HepG2 (cell line): Measurements from ENCODE around the gene GLTPD2. TPM values are rescaled to one million over a fixed set of nuclear protein-coding genes. Genes with fewer than 3 reads are reported as not detected.
A peak's percentile ranks its signal among the peaks of the same experiment; 100 is the strongest.

Experiments used
- ADNP ChIP-seq: sonication (generic); formaldehyde crosslinking; IDR thresholded peaks from 2 replicates; pipeline ENCODE4 v1.4.0; 2020; ENCODE audit warnings: missing genetic modification reagents
- ARNT2 ChIP-seq: sonication (generic); formaldehyde crosslinking; IDR thresholded peaks from 2 replicates; pipeline ENCODE4 v1.8.0; 2022; ENCODE audit warnings: mild to moderate bottlenecking, low read depth, missing genetic modification reagents, moderate library complexity
- CBX1 ChIP-seq: IDR thresholded peaks from one replicate; pipeline ENCODE4 v1.6.1; 2016; ENCODE audit warnings: antibody characterized with exemption, low read depth
- CREB3 ChIP-seq: sonication (generic); formaldehyde crosslinking; IDR thresholded peaks from 2 replicates; pipeline ENCODE4 v1.5.0; 2020; ENCODE audit warnings: missing genetic modification reagents
- EHMT2 ChIP-seq: fragments of 200-600 bp; sonication (generic); IDR thresholded peaks from 2 replicates; pipeline ENCODE4 v1.7.0; 2017; ENCODE audit warnings: antibody characterized with exemption, low read depth, low read length, borderline replicate concordance
- GATA4 ChIP-seq: sonication (generic); IDR thresholded peaks from 2 replicates; pipeline ENCODE4 v1.6.1; 2016; ENCODE audit warnings: antibody characterized with exemption, low read depth, borderline replicate concordance
- LRRFIP1 ChIP-seq: sonication (generic); formaldehyde crosslinking; conservative IDR thresholded peaks from 2 replicates; pipeline ENCODE4 v1.4.0; 2020; ENCODE audit warnings: missing genetic modification reagents
- MTA3 ChIP-seq: sonication (generic); formaldehyde crosslinking; IDR thresholded peaks from 2 replicates; pipeline ENCODE4 v1.4.0; 2020; ENCODE audit warnings: missing genetic modification reagents
- NCOR1 ChIP-seq: fragments of 200-600 bp; sonication (generic); IDR thresholded peaks from 2 replicates; pipeline ENCODE4 v1.7.0; 2017; ENCODE audit warnings: antibody characterized with exemption, low read length, borderline replicate concordance
- NFIB ChIP-seq: sonication (generic); formaldehyde crosslinking; IDR thresholded peaks from 2 replicates; pipeline ENCODE4 v1.9.0; 2021; ENCODE audit warnings: missing genetic modification reagents, mild to moderate bottlenecking, borderline replicate concordance
- PCBP1 ChIP-seq: fragments of 200-400 bp; formaldehyde crosslinking; IDR thresholded peaks from 2 replicates; pipeline ENCODE4 v1.6.1; 2017; ENCODE audit warnings: mild to moderate bottlenecking, low read depth, low read length, borderline replicate concordance
- PHF8 ChIP-seq: sonication (generic); formaldehyde crosslinking; IDR thresholded peaks from 2 replicates; pipeline ENCODE4 v1.5.0; 2020; ENCODE audit warnings: missing genetic modification reagents
- ZEB1 ChIP-seq: IDR thresholded peaks from 2 replicates; pipeline ENCODE4 v1.6.1; 2012; ENCODE audit warnings: mild to moderate bottlenecking, low read depth, inconsistent platforms; ENCODE audit not compliant: insufficient replicate concordance
- ZFP36 ChIP-seq: fragments of 150-350 bp; IDR thresholded peaks from 2 replicates; pipeline ENCODE4 v1.6.1; 2018; ENCODE audit warnings: borderline replicate concordance, low read length, low read depth; ENCODE audit not compliant: partially characterized antibody
- ZNF646 ChIP-seq: sonication (generic); formaldehyde crosslinking; IDR thresholded peaks from 2 replicates; pipeline ENCODE4 v1.9.0; 2021; ENCODE audit warnings: mild to moderate bottlenecking, missing genetic modification reagents
- polyA plus RNA-seq, 8 experiments: library from polyadenylated mRNA; depleted of rRNA in 3 of 8; stranded (reverse) in 7 of 8; unstranded in 1 of 8; fragments of >200 nt; fragmentation: Illumina TruSeq in 4 of 8; extraction: Trizol in 4 of 8; gene quantifications; 2 replicates each; pipeline versions ENCODE4 v1.2.1 to v1.2.3, GENCODE V29; 2011 to 2016; ENCODE audit warnings: low read depth in 4 of 8, missing spikeins in 1 of 8, mixed read lengths in 1 of 8; ENCODE audit not compliant: insufficient read depth in 1 of 8
- total RNA-seq, 5 experiments: library from RNA; depleted of rRNA; stranded (reverse); fragments of >200 nt; fragmentation: Illumina TruSeq; extraction: Trizol; gene quantifications; 2 replicates each; pipeline ENCODE4 v1.2.3, GENCODE V29; 2016; ENCODE audit warnings: low read depth in 1 of 5
- TF ChIP-seq, protein P1 (sequence below): sonication (generic); formaldehyde crosslinking; IDR thresholded peaks from 2 replicates; pipeline ENCODE4 v1.5.1; 2020; ENCODE audit warnings: missing genetic modification reagents, mild to moderate bottlenecking, borderline replicate concordance

GLTPD2 gene
- total and polyA plus RNA-seq, 2 of the 13 experiments (the other 11 are each of a cell fraction or from before 2014, with no cell fraction given): 7.5 to 12.9 TPM

GRCh38 chr17:4788159-4788806 is 481 bp upstream of the GLTPD2 start (continued):
- peak; percentile 19 for TF ChIP-seq NCOR1
- TF ChIP-seq EHMT2: 0 out of 2 replicates have a peak, but pooled peaks have one; percentile 27
- TF ChIP-seq CREB3 (CRISPR knock-in tag): 0 out of 2 replicates have a peak, but pooled peaks have one; percentile 44
- no peak for TF ChIP-seq PHF8 (CRISPR knock-in tag)
- TF ChIP-seq LRRFIP1 (CRISPR knock-in tag): no peak
- no peak for TF ChIP-seq PCBP1
- TF ChIP-seq ZNF646: no peak
- TF ChIP-seq MTA3: no peak
- no peak for TF ChIP-seq CBX1
- TF ChIP-seq NFIB: no peak
- peak; percentile 8; the same call in 1 of the 2 replicates for TF ChIP-seq GATA4
- TF ChIP-seq ZFP36: no peak
- TF ChIP-seq ADNP: peak; percentile 80
- peak; percentile 14 for TF ChIP-seq ZEB1
- TF ChIP-seq, protein P1, sequence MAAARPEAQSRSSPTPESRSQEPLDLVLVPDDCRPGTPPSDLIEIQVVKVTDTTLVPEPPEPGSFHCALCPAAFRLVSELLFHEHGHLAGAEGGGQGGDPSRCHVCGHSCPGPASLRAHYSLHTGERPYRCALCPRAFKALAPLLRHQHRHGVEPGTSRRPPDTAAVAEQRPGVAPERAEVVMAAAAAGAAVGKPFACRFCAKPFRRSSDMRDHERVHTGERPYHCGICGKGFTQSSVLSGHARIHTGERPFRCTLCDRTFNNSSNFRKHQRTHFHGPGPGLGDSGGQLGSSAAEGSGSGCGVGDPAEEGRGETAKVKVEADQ (CRISPR knock-in tag): no peak
- TF ChIP-seq ARNT2 (CRISPR knock-in tag): 0 out of 2 replicates have a peak, but pooled peaks have one; percentile 6
